ENCODE measurements around the gene TMEM88. TPM values are rescaled to one million over a fixed set of nuclear protein-coding genes. Genes with fewer than 3 reads are reported as not detected.
A peak's percentile ranks its signal among the peaks of the same experiment; 100 is the strongest.

Gene TMEM88
- total RNA-seq, 1 donor from 2014 or later = 5.8 TPM

GRCh38 chr17:7833011-7833794 lies 21.7 kb upstream of the TMEM88 start:
- no peak for DNase-seq (ENCODE audit: low spot score)

GRCh38 chr17:7833795-7834541 lies 20.9 kb upstream of the TMEM88 start, which contains the start of gene KDM6B:
KDM6B (plus strand) TSS chr17:7834217; CDS start chr17:7845555, 11,338 bp downstream.
- DNase-seq (ENCODE audit: low spot score) = peak; percentile 94

- peak; percentile 52 for DNase-seq (ENCODE audit: low spot score)
These were observed 20.3 kb upstream of the TMEM88 start for GRCh38 chr17:7834542-7834956.

GRCh38 chr17:7834957-7835813 lies 19.7 kb upstream of the TMEM88 start:
- DNase-seq (ENCODE audit: low spot score) = peak; percentile 95

- DNase-seq (ENCODE audit: low spot score) = peak; percentile 72
These were observed 18.9 kb upstream of the TMEM88 start for GRCh38 chr17:7835814-7836595.

- peak; percentile 93 for DNase-seq (ENCODE audit: low spot score)
These were observed 18.1 kb upstream of the TMEM88 start for GRCh38 chr17:7836596-7837407.

GRCh38 chr17:7837408-7838088 lies 17.3 kb upstream of the TMEM88 start:
- no peak for DNase-seq (ENCODE audit: low spot score)

- no peak for DNase-seq (ENCODE audit: low spot score)
These were observed 16.5 kb upstream of the TMEM88 start for GRCh38 chr17:7838090-7839075.

- peak; percentile 54 for DNase-seq (ENCODE audit: low spot score)
These were observed 15.5 kb upstream of the TMEM88 start for GRCh38 chr17:7839190-7839875.

GRCh38 chr17:7839876-7840261 lies 15.0 kb upstream of the TMEM88 start:
- no peak for DNase-seq (ENCODE audit: low spot score)

GRCh38 chr17:7840441-7840840 lies 14.4 kb upstream of the TMEM88 start:
- no peak for DNase-seq (ENCODE audit: low spot score)

- no peak for DNase-seq (ENCODE audit: low spot score)
These were observed 14.0 kb upstream of the TMEM88 start for GRCh38 chr17:7840875-7841274.

GRCh38 chr17:7841396-7841914 lies 13.4 kb upstream of the TMEM88 start:
- peak; percentile 87 for DNase-seq (ENCODE audit: low spot score)

- peak; percentile 90 for DNase-seq (ENCODE audit: low spot score)
These were observed 12.9 kb upstream of the TMEM88 start for GRCh38 chr17:7841915-7842379.

GRCh38 chr17:7842380-7843256 lies 12.2 kb upstream of the TMEM88 start:
- DNase-seq (ENCODE audit: low spot score) = peak; percentile 70

GRCh38 chr17:7843257-7843535 lies 11.7 kb upstream of the TMEM88 start:
- no peak for DNase-seq (ENCODE audit: low spot score)

All from mucosa of gallbladder (tissue), 1 donor.